GM19452 (cell line): ENCODE results near the gene KRTAP9-3.
"Not testable (repeated sequence)": the region's sequence is repeated elsewhere in the genome, so short reads cannot be mapped to it uniquely, and the experiment has no call there.

ENCODE experiments used
- ATAC-seq: cut with Tn5 transposase; IDR thresholded peaks from one replicate; pipeline ENCODE4 v1.9.1; 2021; ENCODE audit not compliant: unreplicated experiment

Gene KRTAP9-3

DNA sequence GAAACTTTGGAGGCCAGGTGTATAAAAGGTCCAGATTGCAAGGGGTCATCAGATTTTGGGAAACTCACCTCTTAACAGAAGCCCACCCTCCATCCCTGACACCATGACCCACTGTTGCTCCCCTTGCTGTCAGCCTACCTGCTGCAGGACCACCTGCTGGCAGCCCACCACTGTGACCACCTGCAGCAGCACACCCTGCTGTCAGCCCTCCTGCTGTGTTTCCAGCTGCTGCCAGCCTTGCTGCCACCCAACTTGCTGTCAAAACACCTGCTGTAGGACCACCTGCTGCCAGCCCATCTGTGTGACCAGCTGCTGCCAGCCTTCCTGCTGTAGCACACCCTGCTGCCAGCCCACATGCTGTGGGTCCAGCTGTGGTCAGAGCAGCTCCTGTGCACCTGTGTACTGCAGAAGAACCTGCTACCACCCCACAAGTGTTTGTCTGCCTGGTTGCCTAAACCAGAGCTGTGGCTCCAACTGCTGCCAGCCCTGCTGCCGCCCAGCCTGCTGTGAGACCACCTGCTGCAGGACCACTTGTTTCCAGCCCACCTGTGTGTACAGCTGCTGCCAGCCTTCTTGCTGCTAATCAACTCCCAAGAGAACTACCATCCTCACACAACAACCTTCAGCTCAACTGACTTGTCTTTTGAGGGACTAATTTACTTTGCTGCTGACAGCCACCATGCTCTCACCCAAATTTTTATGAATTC lies at the start of gene KRTAP9-3:
Gene KRTAP9-3 (plus strand): TSS at position 51 of the 707 bp plus-strand sequence. CDS start 53 bp downstream, at position 104.
- not testable (repeated sequence) for ATAC-seq

DNA sequence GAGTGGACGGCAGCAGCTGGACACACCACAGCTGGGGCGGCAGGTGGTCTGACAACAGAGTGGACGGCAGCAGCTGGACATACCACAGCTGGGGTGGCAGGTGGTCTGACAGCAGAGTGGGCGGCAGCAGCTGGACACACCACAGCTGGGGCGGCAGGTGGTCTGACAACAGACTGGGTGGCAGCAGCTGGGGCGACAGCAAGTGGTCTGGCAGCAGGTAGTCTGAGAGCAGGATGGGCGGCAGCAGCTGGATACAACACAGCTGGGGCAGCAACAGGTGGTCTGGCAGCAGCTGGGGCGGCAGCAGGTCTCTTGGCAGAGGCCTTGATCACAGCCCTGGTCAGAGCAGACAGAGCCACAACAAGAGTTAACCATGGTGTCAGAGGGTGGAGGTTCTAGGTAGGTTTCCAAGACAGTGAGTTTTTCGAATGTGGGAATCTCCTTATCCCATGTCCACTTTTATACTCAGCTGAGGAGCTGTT lies 47.7 kb upstream of the KRTAP9-3 start, which contains the start of gene KRTAP4-1:
Gene KRTAP4-1 (minus strand): TSS at position 432 of the 482 bp plus-strand sequence. CDS start 57 bp downstream, at position 375.
- no peak for ATAC-seq

DNA sequence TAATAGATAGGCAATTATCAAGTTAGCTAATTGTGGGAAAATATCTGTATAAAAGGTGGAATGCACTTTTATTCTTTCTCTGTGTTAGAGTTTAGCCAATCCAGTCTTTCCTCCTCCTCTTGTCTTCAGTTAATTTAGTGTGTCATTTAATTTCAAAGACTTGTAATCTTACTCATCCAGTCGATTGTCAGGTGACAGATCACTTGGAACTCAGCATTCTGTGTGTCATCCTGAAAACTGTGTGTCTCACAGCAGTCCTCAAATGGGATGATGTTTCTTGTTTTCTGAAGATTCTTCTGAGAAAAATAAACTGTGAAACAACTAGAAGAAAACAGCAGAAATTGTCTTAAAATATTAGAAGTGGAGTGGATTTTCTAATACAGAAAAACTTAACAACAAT lies 47.2 kb upstream of the KRTAP9-3 start:
- no peak for ATAC-seq

- no peak for ATAC-seq
Measured at GRCh38 chr17:41186872-41187271, 45.4 kb upstream of the KRTAP9-3 start.

DNA sequence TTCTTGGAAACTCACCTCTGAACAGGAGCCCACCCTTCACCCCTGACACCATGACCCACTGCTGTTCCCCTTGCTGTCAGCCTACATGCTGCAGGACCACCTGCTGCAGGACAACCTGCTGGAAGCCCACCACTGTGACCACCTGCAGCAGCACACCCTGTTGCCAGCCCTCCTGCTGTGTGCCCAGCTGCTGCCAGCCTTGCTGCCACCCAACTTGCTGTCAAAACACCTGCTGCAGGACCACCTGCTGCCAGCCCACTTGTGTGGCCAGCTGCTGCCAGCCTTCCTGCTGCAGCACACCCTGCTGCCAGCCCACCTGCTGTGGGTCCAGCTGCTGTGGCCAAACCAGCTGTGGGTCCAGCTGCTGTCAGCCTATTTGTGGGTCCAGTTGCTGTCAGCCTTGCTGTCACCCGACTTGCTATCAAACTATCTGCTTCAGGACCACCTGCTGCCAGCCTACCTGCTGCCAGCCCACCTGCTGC lies 42.4 kb upstream of the KRTAP9-3 start, which contains the start of gene KRTAP9-1:
Gene KRTAP9-1 (plus strand): TSS at position 51 of the 482 bp plus-strand sequence. CDS start 0 bp downstream, at position 51.
- not testable (repeated sequence) for ATAC-seq

DNA sequence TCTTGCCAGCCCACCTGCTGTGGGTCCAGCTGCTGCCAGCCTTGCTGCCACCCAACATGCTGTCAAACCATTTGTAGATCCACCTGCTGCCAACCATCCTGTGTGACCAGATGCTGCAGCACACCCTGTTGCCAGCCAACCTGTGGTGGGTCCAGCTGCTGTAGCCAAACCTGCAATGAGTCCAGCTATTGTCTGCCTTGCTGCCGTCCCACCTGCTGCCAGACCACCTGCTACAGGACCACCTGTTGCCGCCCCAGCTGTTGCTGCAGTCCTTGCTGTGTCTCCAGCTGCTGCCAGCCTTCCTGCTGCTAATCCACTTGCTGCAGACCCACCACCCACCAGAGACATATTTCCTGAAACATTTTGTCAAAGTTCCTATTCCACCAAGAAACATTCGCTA lies 41.9 kb upstream of the KRTAP9-3 start:
- ATAC-seq, result no peak

- no peak for ATAC-seq
Measured at GRCh38 chr17:41196068-41196467, 36.2 kb upstream of the KRTAP9-3 start.

DNA sequence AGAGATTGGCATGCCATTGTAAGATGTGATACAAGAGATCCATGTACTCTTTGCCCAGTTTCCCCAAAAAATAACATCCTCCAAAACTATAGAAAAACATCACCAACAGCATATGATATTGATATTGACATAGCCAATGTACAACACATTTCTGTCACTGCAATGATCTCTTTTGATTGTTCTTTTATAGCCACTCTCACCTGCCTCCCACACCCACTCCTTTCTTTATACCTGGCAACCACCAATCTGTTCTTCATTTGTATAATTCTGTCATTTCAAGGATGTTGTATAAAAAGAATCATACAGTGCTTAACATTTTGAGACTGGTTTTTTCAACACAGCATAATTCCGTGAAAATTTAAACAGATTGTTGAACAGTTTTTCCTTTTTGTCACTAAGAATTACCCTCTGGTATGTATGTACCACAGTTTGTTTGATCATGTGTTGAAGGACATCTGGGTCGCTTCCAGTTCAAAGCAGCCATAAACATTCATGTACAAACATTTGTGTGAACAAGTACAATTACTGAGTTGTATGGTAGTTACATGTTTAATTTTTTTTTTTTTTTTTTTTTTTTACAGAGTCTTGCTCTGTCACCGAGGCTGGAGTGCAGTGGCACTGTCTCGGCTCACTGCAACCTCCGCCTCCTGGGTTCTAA lies 32.7 kb upstream of the KRTAP9-3 start:
- no peak for ATAC-seq

DNA sequence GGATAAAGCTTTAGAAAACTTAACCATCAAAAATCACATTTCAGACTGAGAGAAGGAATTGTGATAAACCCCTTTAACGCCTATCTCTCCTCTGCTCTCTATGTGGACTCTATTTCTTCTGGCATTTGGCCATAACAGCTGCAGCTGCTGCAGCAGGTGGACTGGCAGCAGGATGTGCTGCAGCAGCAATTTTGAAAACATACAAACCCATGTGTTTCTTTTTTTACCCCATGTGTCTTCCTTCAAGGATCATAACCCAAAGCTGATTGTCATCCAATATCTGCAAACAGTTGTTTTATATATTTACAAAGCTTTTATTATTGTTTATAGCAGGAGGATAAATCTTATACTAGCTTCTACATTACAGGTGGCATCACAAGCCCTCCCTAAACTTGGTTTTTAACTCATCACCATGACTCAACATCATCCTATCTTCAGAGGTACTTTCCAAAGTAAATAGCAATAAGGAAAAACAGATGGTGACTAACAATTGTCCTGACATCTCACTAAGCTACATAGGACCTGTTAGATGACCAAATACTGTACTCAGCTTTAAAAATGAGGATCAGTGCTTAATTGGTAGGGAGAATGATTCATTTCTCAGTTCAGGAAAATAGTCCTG lies 20.3 kb upstream of the KRTAP9-3 start:
- ATAC-seq, result no peak

GRCh38 chr17:41212524-41213169 lies 19.6 kb upstream of the KRTAP9-3 start:
- no peak for ATAC-seq

GRCh38 chr17:41215681-41216080 lies 16.6 kb upstream of the KRTAP9-3 start:
- no peak for ATAC-seq

DNA sequence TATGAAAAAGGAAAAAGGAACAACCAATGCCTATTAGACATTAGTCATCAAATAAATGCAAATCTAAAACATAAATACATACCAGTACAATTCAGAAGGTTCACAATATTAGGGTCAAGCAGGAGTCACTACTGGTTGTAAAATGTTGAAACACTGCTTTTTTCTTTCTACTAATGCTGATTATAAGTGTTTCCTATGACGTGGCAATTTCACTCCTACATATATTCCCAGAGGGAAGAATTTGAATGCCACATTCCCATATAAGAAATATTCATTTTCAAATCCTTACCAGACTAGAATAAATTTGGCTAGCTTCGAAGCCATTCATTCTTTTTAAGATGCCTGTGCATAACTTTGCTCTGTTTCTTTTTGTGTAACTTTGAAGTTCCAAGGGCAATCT lies 8.4 kb upstream of the KRTAP9-3 start:
- no peak for ATAC-seq

DNA sequence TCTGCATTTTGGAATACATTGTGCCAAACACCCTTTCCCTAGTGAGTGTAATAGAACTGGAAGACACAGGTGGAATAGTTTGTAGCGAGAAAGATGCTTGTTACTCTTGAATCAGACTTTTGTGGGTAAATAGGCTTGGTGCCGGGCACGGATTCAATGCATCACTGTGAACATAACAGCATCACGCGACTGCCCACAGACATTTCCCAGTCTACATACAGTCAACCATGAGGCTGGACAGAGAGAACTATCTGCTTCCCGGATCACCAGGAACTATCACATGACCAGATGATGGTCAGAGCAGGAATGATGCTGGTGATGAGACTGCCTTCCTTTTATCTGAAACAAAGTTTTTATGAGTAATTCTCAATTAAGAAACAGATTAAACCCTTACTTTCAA lies 6.2 kb upstream of the KRTAP9-3 start:
- no peak for ATAC-seq

- not testable (repeated sequence) for ATAC-seq
Measured at GRCh38 chr17:41226598-41227095, 5.6 kb upstream of the KRTAP9-3 start, which contains the start of gene KRTAP9-2. Gene KRTAP9-2 (plus strand): TSS chr17:41226648. CDS start chr17:41226655, 7 bp downstream.

DNA sequence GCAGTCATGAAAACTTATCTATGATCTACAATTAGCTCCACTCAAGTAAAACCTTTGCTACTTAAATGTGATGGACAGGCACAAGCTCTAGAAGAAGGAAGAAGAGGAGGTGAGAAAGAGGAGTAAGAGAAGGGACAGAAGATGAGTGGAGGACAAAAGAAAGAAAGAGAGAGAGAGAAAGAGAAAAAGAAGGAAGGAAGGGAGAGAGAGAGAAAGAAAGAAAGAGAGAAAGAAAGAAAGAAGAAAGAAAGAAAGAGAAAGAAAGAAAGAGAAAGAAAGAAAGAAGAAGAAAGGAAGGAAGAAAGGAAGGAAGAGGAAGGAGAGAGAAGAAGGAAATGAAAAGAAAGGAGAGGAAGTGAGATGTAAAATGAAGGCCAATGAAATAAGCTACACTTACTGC lies 2.2 kb upstream of the KRTAP9-3 start:
- ATAC-seq, result no peak

- no peak for ATAC-seq
Measured at GRCh38 chr17:41231731-41232130, 518 bp upstream of the KRTAP9-3 start.

DNA sequence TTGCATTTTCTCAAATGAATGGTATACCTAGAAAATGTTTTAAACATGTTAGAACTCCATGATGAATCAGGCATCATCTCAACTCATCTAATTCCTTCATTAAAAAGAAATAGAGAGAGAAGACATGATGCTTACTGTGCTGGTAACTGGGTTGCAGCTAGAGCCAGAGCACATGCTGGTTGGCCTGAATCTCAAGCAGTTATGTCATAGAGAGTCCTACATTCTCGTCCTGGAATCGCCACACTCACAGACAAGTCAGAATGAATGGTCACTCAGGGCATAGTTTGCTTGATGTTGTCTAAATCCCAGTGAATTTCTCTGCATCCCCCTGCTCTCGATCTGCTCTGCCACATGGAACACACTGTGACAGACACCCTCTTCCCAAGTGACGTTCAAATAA lies 4.9 kb downstream of the KRTAP9-3 start:
- not testable (repeated sequence) for ATAC-seq

GRCh38 chr17:41237949-41238437 lies 5.7 kb downstream of the KRTAP9-3 start, which contains the start of gene KRTAP9-8:
Gene KRTAP9-8 (plus strand): TSS chr17:41237999. CDS start chr17:41238052, 53 bp downstream.
- ATAC-seq, result not testable (repeated sequence)

DNA sequence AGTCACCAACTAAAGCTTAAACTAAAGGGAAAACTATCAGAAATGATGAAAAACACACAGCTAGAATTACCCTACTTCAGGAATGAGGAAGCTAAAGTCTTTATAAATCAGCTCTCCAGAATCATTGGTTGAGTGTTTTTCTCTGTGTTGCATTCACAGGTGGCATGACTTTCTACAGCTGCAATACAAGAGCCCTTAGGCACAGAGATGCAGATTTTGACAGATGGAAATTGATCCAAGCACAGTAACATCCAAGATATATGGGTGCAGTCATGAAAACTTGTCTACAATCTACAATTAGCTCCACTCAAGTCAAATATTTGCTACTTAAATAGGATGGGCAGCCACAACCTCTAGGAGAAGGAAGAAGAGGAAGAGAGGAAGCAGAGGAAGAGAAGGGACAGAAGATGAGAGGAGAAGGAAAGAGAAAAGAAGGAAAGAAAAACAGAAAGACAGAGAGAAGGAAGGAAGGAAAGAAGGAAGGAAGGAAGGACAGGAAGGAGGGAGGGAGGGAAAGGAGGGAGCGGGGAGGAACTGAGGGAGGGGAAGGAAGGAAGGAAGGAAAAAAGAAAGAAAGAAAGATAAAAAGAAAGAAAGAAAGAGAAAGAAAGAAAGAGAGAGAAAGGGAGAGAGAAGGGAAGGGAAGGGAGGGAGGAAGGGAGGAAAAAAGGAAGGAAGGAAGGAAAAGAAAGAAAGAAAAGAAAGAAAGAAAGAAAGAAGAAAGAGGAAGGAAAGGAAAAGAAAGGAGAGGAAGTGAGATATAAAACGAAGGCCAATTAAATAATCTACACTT lies 14.9 kb downstream of the KRTAP9-3 start:
- not testable (repeated sequence) for ATAC-seq
